GM19025 (cell line): ENCODE results near the gene ZNF747.

ENCODE experiments used
- ATAC-seq: cut with Tn5 transposase; IDR thresholded peaks from one replicate; pipeline ENCODE4 v1.9.1; 2021; ENCODE audit warnings: mild to moderate bottlenecking, low read depth, moderate library complexity; ENCODE audit not compliant: unreplicated experiment

The ZNF747 gene

GRCh38 chr16:30519120-30520049, 15.3 kb downstream of the ZNF747 start:
- ATAC-seq: no peak

- ATAC-seq: no peak
These were observed 16.1 kb downstream of the ZNF747 start for GRCh38 chr16:30518552-30518951.

DNA sequence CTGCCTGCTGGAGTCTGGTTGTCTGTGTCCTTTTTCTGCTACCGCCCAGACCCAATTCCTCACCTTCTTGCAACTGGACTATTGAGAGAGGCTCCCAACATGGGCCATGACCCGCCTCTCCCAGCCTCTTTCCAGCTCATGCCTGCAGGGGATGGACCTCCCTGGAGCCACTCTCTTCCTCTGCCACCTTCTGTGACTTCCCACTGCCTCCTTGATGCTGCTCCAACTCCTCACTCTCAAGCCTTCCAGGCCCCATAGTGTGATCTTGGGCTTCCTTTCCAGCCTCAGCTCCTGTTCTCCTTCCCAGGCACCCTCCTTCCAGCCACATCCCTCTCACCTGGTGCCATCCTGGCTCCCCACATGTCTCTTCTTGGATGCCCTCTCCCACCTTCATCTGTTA, 19.4 kb downstream of the ZNF747 start:
- ATAC-seq: no peak

DNA sequence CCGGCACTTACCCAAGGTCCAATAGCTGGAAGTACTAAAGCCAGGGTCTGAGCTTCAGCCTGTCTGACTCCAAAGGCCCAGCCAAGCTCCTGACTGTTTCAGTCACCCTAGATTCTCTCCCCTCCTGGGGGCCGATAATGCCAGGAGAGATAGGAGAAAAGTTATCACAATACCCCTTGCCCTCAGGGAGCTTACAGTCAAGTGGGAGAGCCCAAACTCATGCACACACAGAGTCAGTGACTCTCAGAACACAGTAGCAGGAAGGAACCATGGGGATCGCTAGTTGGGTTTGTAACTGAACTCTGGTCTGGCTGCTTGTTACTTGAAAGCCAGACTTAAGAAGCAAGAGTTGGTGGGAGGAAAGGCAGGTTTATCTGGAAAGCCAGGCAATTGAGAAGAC, 23.1 kb downstream of the ZNF747 start:
- no peak for ATAC-seq

- no peak for ATAC-seq
These were observed 24.2 kb downstream of the ZNF747 start for GRCh38 chr16:30510376-30510938.

DNA sequence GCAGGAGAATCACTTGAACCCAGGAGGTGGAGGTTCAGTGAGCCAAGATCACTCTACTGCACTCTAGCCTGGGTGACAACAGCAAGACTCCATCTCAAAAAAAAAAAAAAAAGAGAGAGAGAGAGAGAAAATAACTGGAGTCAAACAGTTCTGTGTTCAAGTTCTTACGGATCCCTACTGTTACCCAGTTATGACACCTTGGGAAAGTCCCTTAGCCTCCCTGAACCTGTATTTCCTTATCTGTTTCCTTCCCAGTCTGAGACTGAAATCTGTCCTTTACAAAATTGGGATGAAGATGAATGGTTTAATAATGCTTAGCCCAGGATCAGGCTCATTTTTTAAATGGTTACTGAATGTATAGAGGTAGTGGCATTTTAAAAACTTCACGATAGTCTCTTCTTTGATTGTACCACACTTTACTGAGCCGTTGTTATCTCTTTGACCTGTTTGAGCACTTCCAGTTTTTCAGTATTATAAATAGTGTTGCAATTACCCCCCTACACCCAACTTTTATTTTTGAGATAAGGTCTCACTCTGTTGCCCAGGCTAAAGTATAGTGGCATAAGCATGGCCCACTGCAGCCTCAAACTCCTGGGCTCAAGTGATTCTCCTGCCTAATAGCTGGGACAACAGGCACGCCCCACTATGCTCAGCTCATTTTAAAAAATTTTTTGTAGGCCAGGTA, 25.4 kb downstream of the ZNF747 start:
- no peak for ATAC-seq

DNA sequence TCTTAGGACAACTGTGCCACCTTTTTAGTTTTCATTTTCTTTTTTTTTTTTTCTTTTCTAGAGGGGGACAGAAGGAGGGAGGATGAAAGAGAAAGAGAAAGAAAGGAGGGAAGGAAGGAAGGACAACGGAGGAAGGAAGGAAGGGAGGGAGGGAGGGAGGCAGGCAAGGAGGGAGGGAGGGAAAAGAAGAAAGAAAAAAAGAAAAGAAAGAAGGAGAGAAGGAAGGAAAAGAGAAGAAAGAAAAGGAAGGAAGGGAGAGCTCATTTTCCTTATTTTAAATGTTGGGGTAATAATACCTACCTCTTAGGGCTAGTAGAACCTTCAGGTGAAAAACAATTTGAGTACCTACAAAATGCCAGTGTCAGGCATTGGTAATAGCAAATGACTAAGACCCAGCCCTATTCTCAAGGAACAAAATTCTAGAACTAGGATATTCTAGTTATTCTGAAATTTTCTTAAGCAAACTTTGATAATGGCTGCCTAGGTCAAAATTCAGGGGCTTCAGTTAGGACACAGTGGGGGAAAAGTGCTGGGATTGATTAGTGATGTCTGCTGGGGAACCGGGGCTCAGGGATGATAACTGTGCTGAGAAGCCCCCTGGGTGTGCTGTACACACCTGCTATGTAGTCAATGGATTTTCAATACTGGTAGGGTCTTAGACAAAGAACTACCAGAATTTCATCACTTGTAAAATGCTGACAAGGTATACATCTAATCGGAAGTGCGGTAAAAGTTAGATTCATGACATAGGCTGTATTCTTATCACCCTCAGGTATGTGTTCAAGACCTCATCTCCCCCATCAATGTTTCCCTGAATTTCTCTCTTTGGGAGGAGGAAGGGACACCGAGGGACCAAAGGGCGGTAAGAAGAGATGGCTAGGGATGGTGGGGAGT, 31.0 kb downstream of the ZNF747 start:
- no peak for ATAC-seq

DNA sequence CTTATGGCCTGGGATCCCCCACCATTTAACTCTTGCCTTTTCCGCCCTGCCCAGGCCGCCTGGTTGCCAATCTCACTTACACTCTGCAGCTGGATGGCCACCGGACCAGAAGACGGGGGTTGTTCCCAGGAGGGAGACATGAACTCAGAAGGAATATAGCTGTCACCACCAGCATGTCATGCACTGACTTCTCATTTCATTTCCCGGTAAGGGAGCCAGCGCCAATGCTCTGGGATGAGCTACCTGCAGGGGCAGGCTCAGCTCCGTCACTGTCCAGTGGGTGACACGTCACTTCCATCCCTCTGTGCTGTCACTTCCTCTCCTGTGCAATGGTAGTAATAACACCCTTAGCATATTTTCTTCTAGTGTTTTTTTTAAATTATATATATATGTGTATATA, 35.4 kb downstream of the ZNF747 start:
- ATAC-seq: no peak

DNA sequence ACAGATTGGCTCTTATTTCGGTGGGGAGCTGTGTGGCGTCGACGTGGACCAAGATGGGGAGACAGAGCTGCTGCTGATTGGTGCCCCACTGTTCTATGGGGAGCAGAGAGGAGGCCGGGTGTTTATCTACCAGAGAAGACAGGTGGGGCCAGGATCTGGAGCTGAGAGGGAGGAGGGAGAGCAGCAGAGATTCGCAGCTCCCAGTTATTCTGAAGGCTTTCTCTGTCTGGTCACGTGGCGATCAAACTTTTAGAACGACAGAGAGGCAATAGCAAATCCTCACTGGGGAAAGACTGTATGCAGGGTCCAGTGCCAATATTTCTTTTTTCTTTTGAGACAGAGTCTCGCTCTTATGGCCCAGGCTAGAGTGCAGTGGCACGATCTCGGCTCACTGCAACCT, 39.9 kb downstream of the ZNF747 start:
- no peak for ATAC-seq

GRCh38 chr16:30493941-30494488, 40.6 kb downstream of the ZNF747 start:
- ATAC-seq: no peak

GRCh38 chr16:30491744-30492308, 42.8 kb downstream of the ZNF747 start:
- ATAC-seq: no peak

- ATAC-seq: no peak
These were observed 43.4 kb downstream of the ZNF747 start for GRCh38 chr16:30491229-30491628.

DNA sequence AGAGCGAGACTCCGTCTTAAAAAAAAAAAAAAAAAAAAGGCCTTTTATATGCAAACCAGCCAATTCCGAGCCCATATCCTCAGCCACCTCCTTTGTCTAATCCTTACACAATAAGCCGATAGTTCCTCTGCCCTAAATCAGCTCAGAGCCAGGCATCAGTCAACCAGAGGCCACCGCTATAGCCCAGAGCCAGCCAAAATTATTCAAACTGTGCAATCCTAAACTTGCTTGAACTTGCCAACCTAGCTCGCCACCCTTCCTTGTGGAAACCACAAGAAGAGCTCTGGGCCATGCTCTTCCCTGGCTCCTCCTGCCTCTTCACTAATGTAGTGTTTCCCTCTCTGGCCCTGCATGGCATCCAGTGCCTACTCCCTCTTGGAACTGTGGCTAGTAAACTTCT, 44.4 kb downstream of the ZNF747 start:
- ATAC-seq: no peak

DNA sequence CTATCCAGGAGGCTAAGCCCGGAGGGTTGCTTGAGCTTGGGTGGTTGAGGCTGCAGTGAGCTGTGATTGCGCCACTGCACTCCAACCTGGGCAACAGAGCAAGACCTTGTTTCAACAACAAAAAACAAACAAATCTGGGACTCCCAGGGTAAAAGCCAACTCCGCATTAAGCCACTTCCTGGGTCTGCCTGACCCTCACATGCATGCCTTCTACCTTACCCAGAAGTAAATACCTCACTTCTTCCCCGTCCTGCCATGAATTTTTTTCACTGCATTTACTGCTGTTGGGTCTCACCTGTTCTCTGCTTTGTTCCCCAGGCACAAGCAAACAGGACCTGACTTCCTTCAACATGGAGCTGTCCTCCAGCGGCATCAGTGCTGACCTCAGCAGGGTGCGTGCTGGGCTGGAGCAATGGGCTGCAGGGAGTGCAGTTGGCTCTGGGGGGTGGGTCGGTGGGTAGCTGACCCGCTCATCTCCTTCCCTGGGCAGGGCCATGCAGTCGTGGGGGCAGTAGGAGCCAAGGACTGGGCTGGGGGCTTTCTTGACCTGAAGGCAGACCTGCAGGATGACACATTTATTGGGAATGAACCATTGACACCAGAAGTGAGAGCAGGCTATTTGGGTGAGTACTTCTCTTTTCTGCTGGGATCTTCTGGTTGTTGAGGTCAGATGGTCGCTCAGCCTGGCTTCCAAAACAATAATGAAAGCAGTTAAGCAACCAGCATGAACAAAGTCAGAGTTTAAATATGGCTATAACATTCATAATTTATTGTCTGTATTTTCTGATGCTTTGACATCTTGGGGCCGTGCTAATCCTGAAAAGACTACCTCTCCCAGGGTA, 45.7 kb downstream of the ZNF747 start:
- ATAC-seq: no peak

DNA sequence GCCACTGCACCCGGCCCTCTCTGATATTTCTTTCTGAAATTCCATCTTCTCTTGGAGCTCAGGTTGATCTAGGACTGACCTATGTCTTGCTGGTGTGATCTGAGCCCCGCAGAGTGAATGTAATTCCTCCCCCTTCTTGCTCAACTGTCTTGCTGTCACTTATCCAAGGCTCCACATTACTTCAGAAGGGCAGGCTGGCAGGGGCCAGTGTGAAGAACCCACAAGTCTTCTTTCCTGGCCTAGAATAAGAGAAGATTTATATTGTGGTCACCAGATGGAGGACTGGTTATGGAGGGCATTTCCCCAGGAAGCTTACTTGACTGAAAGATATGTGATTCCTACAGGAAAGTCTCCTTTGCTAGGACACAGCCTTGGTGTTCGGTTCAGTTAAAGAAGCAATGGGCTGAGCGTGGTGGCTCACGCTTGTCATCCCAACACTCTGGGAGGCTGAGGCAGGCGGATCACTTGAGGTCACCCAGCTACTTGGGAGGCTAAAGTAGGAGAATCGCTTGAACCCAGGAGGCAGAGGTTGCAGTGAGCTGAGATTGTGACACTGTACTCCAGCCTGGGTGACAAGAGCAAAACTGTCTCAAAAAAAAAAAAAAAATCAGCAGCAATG, 48.7 kb downstream of the ZNF747 start:
- ATAC-seq: no peak

GRCh38 chr16:30484887-30485286, 49.8 kb downstream of the ZNF747 start:
- no peak for ATAC-seq

DNA sequence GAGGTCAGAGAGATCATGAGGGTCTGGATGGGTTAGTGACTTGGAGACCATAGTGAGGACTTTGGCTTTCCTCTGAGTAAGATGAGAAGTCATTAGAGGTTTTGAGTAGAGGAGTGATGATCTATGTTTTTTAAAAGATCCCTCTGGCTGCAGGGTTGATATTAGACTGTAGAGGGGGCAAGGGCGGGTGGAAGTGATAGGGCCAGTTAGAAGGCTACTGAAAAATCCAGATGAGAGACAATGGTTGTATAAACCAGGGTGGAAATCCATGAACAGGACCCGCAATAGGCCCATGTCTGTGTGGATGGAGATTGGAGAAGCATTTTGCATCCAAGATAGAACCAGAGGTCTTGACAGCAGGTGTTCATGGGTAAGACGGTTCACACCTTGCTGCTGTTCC, 52.3 kb downstream of the ZNF747 start:
- no peak for ATAC-seq

- ATAC-seq: no peak
These were observed 53.3 kb downstream of the ZNF747 start for GRCh38 chr16:30481381-30481780.
